Type B pancreatic cell (in vitro differentiated cells): ENCODE results near the gene FLCN. TPM values are rescaled to one million over a fixed set of nuclear protein-coding genes. Genes with fewer than 3 reads are reported as not detected.

Experiments
- DNase-seq: peaks from one replicate; pipeline ENCODE4 v3.0.0; 2021; ENCODE audit warnings: mixed read lengths; ENCODE audit not compliant: unreplicated experiment; ENCODE audit errors: extremely low spot score
- H3K27ac Mint-ChIP-seq: 2 replicates; pipeline ENCODE4 v1.8.0; 2021; ENCODE audit warnings: mild to moderate bottlenecking, mixed read lengths
- H3K27me3 Mint-ChIP-seq: 2 replicates; pipeline ENCODE4 v1.8.0; 2021; ENCODE audit warnings: mixed read lengths
- H3K36me3 Mint-ChIP-seq: 2 replicates; pipeline ENCODE4 v1.8.0; 2021; ENCODE audit warnings: mixed read lengths
- H3K4me1 Mint-ChIP-seq: one replicate; pipeline ENCODE4 v1.8.0; 2021; ENCODE audit warnings: mixed read lengths; ENCODE audit not compliant: unreplicated experiment
- H3K4me3 Mint-ChIP-seq: 2 replicates; pipeline ENCODE4 v1.8.0; 2021; ENCODE audit warnings: mild to moderate bottlenecking, mixed read lengths
- H3K9me3 Mint-ChIP-seq: 2 replicates; pipeline ENCODE4 v1.8.0; 2021; ENCODE audit warnings: mixed read lengths
- total RNA-seq: library from RNA; stranded (reverse); gene quantifications from 2 replicates; pipeline ENCODE4 v1.2.1, GENCODE V29; 2021; ENCODE audit warnings: low replicate concordance
- TF ChIP-seq, protein P1 (sequence below): fragments of 200-600 bp; sonication (generic); conservative IDR thresholded peaks from 2 replicates; pipeline ENCODE4 v1.5.0; 2021; ENCODE audit warnings: antibody characterized with exemption, mild to moderate bottlenecking

The FLCN gene
- total RNA-seq, 1 donor from 2014 or later: 55.8 TPM

DNA sequence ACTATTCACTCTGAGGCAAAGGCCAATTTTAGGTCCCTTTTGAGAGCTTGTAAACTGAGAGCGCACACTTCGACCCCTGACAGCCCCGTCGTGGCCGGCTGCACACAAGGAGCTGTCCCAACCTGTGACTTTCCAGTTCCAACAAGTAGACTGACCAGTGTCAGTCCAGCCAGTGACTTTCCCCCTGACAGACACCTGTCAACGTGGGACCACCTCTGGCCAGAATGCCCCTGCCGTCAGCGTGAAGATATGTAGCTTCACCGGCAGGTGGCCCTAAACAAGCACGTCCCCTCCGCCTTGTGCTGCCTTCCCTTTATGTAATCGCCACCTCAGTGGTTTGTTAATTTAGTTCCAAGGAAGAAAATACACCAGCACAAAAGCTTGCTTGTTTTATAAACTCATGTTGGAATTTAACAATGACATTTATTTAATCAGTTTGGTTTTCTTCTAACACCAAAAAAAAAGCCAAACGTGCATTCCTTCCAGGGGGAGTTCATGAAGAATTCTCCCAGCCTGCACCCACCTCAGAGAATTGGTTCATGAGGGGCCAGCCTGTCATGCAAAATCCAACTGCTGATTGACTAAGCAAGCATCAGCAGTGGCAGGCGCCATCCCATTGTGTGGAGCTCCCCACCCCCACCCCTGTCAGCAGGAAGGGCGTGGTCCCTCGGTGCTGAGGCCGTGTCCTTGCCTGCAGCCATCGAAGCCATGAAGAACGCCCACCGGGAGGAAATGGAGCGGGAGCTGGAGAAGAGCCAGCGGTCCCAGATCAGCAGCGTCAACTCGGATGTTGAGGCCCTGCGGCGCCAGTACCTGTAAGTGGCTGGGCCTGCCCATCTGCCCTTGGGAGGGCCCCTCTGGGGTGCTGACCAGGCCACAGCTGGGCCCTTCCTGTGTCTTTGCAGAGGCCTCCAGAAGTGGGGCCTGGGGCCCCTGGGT is 64.7 kb downstream of the FLCN start:
- no peak overlapping the region for H3K4me3 Mint-ChIP-seq
- H3K9me3 Mint-ChIP-seq: no peaks in the 10 kb centered on the region
- no peaks in the 10 kb centered on the region for H3K4me1 Mint-ChIP-seq
- H3K27ac Mint-ChIP-seq: no peak overlapping the region
- no peaks in the 10 kb centered on the region for H3K27me3 Mint-ChIP-seq
- TF ChIP-seq, protein P1, sequence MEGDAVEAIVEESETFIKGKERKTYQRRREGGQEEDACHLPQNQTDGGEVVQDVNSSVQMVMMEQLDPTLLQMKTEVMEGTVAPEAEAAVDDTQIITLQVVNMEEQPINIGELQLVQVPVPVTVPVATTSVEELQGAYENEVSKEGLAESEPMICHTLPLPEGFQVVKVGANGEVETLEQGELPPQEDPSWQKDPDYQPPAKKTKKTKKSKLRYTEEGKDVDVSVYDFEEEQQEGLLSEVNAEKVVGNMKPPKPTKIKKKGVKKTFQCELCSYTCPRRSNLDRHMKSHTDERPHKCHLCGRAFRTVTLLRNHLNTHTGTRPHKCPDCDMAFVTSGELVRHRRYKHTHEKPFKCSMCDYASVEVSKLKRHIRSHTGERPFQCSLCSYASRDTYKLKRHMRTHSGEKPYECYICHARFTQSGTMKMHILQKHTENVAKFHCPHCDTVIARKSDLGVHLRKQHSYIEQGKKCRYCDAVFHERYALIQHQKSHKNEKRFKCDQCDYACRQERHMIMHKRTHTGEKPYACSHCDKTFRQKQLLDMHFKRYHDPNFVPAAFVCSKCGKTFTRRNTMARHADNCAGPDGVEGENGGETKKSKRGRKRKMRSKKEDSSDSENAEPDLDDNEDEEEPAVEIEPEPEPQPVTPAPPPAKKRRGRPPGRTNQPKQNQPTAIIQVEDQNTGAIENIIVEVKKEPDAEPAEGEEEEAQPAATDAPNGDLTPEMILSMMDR: peak; percentile 46
- H3K36me3 Mint-ChIP-seq: peaks cover 4% of the 10 kb centered on the region
- no peak for DNase-seq

DNA sequence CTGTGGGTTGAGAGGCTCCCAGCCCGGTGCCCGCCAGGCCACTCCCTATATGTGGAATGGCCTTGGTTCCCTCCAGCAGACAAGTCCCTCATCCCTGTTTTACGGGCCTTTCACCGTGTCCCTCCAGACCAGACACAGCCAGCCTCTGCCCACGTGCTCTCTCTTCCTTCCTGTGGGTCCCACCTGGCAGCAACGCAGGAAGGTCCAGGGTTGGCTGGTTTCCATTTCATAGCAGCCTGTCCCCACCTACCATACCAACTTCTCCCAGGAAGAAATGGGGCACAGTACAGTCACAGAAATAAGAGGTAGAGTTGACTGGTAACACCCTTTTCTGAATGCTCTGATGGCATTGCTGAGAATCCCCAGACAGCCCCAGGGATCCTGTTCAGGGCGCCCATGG is 65.8 kb downstream of the FLCN start:
- DNase-seq: no peak
- H3K36me3 Mint-ChIP-seq: peaks cover 7% of the 10 kb centered on the region
- no peaks in the 10 kb centered on the region for H3K9me3 Mint-ChIP-seq
- TF ChIP-seq, protein P1: no peak
- H3K27me3 Mint-ChIP-seq: no peaks in the 10 kb centered on the region
- no peaks in the 10 kb centered on the region for H3K4me1 Mint-ChIP-seq
- H3K4me3 Mint-ChIP-seq: no peak overlapping the region
- H3K27ac Mint-ChIP-seq: peak overlapping the region; percentile 14

DNA sequence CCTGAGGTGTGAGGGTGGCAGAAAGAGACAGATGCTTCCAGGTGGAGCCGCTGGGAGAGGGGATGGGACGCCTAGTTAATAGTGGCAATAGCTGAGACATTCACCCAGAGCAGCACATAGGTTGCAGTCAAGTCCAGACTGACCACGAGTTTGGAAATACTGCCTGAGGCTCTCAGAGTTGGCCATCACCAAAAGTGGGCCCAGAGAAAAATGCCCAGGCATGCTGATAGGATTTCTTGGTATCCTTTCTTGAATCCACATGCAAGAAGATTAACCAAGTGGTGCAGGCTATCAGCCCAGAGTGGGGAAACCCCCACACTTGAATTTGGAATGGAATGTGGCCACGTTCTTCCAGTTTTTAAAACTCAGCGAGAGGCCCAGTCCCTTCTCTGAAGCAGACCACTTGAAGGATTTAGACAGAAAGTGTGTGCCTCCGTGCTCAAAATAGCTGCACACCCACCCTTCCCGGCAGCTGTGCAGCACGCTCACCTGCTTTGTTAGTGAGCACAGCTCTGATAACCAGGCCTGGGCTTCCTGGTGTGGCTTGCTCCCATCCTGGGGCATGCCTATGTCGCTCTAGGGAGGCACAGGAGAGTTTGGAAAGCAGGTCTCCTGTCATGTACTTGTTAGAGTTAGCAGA is 66.5 kb downstream of the FLCN start:
- Mint-ChIP-seq H3K9me3 (no peaks in the 10 kb centered on the region), H3K4me1 (no peaks in the 10 kb centered on the region), H3K27ac (no peak overlapping the region), H3K4me3 (no peak overlapping the region), H3K27me3 (no peaks in the 10 kb centered on the region), H3K36me3 (peaks cover 7% of the 10 kb centered on the region)
- no peak for DNase-seq
- TF ChIP-seq, protein P1: no peak

DNA sequence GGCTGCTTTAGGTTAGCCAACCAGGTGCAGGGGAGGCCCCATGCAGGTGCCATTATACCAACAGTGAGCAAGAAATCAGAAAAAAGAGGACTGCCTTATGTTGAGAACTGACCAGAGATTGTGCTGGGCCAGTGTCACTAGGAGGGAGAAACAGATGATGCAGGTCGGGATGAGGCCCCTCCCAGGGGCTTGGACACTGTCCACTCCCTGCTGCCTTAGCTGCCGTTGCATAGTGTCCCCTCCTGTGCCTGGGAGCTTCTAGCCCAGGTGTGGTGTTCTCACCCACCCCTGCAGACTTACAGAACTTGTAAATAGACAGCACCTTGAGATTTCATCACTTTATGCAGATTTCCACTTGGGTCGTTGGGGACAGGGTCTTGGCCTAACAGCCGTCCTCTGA is 67.6 kb downstream of the FLCN start:
- Mint-ChIP-seq H3K27me3 (no peaks in the 10 kb centered on the region), H3K4me3 (no peak overlapping the region), H3K9me3 (no peaks in the 10 kb centered on the region), H3K4me1 (no peaks in the 10 kb centered on the region), H3K27ac (no peak overlapping the region), H3K36me3 (peaks cover 13% of the 10 kb centered on the region)
- TF ChIP-seq, protein P1: no peak
- no peak for DNase-seq

DNA sequence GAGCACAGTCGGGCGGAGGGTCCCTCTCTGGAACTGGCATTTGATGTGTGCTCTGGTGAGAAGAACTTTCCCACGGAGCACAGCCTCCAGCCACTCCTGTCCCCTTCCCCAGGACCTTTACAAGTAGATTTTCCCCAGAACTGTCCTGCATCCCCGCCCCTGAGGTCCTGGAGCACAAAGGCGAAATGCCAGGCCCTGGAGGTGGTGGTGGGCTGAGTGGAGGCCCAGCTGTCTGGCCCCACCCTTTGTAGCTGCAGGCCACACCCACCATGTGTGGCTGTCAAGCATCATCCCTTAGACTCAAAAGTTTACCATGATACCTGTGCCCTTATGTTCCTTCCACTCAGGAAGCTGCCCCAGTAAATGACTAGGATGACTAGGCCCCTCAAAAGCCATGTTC is 68.6 kb downstream of the FLCN start:
- no peaks in the 10 kb centered on the region for H3K4me1 Mint-ChIP-seq
- H3K27me3 Mint-ChIP-seq: no peaks in the 10 kb centered on the region
- peaks cover 13% of the 10 kb centered on the region for H3K36me3 Mint-ChIP-seq
- TF ChIP-seq, protein P1: no peak
- no peak for DNase-seq
- peak overlapping the region; percentile 62 for H3K27ac Mint-ChIP-seq
- no peaks in the 10 kb centered on the region for H3K9me3 Mint-ChIP-seq
- peak overlapping the region; percentile 34 for H3K4me3 Mint-ChIP-seq
